Measurements from ENCODE around the gene CITED2. TPM values are rescaled to one million over a fixed set of nuclear protein-coding genes. Genes with fewer than 3 reads are reported as not detected.
"Not testable (repeated sequence)": the region's sequence is repeated elsewhere in the genome, so short reads cannot be mapped to it uniquely, and the experiment has no call there.

Gene CITED2
- 100 to 1,000 TPM in 1 of 2 donors, 10 to 100 TPM in 1; 85.4 to 132 TPM for total RNA-seq
- long read RNA-seq, donor 1, partial matches to known transcripts: 0 of 5 reads
- long read RNA-seq, donor 1, other reads (novel, unspliced or antisense): 2 of 5 reads
- long read RNA-seq, donor 2, partial matches to known transcripts: 0 of 13 reads
- long read RNA-seq, donor 2, other reads (novel, unspliced or antisense): 13 of 13 reads

DNA sequence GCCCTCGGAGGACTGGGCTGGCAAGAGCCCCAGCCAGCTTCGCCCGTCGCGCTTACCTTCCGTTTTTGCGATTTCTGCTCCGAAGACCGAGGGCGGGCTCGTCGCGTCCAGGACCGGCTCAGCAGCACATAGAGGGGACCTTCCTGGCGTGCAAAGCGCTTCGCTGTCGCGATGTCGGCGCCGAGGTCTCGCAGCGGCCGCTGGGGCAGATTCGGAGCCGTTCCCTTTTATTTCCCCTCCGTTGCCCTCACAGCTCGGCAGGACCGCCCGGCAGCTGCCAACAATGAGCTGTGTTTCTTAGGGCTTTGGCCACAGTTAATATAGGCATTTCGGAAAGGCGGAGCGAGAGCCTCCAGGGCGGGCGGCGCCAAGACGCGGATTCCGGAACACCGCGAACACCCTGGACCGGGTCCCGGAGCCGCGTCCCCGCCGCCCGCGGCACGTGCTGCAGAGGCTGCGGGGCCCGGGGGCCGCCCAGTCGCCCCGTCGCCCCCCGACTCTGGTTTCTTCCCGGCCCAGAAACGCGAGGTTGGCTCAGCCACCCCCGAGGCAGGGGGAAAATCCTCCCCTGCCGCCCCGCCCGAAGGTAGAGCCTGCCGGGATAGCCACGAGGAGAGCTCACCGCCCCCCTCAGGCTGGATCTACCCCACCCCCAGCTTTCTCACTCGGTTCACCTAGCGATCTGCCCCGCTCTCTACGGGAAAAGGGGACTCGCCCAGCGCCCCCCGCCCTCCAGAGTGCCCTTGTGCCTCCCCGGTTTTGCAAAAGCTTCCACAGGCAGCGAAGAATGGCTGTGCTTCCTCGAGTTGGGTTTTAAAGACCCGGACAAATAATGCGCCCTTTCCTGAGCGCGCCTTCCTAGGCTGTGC lies at the start of gene CITED2:
Gene CITED2, minus strand, starts transcription at position 292 of the 869 bp plus-strand sequence. CDS start 704 bp downstream, outside the sequence.
- intact Hi-C loops (cut with DNase I): loop anchor here (5.0 to 10.0 kb wide), 3 partner anchors 223 to 700 kb away; no protein-coding TSS in a partner anchor
- peak; percentile 97 for DNase-seq (ENCODE audit: low spot score)

- no peak for DNase-seq (ENCODE audit: low spot score)
- intact Hi-C loops (cut with DNase I): no loop called here
These were observed 48.7 kb upstream of the CITED2 start for GRCh38 chr6:139423037-139423703.

DNA sequence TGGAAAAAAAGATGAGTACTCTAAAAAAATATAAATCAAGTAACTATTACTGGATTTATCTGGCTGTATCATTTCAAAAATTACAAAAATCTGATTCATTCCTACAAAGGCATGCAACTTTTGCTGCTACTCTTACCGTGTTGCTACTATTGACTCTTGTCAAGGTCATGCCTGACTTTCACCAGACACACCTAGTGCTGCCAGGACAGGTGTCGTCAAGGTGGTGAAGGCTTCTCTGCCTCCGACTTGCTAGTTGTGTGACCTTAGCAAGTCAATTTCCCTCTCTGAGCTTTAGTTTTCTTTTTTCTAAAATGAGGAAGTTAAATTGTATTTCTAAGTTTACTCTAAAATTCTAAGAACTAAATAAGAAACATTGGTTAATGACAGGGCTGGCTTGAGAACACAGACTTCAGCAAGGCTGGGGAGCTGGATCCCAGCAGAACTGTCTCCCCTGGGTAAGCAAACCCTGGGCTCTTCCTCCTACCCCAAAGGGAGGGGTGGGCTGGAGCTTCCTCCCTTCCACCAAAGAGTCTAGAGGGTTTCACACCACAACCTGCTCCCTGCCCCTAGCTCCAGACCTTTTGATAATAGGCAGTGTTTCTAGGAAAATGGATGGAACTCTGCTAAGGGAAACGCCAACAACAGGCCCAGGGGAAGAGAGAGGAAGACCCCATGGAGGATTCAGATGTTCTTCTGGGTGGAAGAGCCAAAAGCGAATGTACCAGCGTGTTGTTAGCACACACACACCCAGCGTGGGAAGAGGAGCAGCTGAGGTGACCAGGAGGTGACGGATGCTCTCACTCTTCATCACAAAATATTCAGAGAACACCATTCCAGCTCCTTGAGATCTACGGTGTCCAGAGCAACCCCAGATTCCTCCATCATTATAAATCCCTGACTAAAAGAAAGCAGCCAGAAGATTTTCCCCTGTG lies 47.9 kb upstream of the CITED2 start:
- intact Hi-C loops (cut with DNase I): no loop called here

DNA sequence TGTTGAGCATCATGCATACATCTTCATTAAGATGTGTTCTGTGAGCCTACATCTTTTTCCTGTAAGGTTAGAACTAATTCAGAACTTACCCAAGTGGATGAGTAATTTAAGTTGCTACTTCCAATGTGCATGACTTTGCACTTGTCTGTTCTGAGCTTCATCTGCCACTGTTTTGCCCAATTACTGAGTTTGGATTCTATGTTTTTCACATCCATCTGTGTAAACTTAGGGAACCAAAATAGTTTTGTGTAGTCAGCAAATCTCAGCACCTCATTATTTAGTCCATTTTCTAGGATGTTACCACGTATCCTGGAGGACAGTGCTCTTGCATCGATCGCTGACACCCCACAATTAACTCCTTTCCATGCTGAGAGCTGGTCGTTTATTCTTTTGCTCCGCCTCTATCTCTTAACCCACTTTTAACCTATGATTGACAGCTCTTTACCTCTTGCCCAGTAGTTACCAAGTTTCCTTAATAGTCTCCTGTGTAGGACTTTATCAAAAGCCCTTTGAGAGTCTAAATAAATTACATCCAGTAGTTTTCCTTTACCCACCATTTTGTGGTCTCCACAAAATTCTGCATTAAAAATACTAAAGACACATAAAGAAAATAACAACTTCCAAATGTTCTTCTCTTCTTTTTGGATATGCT lies 44.2 kb upstream of the CITED2 start:
- intact Hi-C loops (cut with DNase I): no loop called here
- no peak for DNase-seq (ENCODE audit: low spot score)

More for the DNA sequence above, 47.9 kb upstream of the CITED2 start:
- DNase-seq (ENCODE audit: low spot score): no peak

- intact Hi-C loops (cut with DNase I): no loop called here
- DNase-seq (ENCODE audit: low spot score): no peak
These were observed 41.7 kb upstream of the CITED2 start for GRCh38 chr6:139416146-139416545.

GRCh38 chr6:139415365-139415764 lies 40.9 kb upstream of the CITED2 start:
- DNase-seq (ENCODE audit: low spot score): no peak
- intact Hi-C loops (cut with DNase I): no loop called here

GRCh38 chr6:139412103-139412502 lies 37.7 kb upstream of the CITED2 start:
- intact Hi-C loops (cut with DNase I); DNase-seq (ENCODE audit: low spot score): not testable (repeated sequence)

DNA sequence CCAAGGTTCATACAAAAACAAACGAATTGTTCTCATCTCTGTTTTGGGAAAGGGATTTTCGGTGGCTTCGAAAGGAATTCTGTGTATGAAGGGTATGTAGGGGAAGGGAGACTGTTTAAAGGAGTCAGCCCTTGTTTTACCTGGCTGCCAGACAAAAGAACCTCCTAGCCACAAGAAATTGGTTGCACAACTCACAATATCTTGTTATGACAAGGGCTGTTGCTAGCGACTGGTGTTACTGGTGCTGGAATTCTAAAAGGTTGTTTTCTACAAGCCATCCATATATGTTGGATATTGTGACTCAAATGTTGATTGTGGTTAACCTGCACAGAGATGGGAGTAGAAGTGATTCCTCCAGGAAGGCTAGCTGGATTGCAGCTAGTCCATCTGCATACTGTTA lies 34.6 kb upstream of the CITED2 start:
- DNase-seq (ENCODE audit: low spot score): no peak
- intact Hi-C loops (cut with DNase I): no loop called here

- DNase-seq (ENCODE audit: low spot score): no peak
- intact Hi-C loops (cut with DNase I): no loop called here
These were observed 33.3 kb upstream of the CITED2 start for GRCh38 chr6:139407718-139408222.

DNA sequence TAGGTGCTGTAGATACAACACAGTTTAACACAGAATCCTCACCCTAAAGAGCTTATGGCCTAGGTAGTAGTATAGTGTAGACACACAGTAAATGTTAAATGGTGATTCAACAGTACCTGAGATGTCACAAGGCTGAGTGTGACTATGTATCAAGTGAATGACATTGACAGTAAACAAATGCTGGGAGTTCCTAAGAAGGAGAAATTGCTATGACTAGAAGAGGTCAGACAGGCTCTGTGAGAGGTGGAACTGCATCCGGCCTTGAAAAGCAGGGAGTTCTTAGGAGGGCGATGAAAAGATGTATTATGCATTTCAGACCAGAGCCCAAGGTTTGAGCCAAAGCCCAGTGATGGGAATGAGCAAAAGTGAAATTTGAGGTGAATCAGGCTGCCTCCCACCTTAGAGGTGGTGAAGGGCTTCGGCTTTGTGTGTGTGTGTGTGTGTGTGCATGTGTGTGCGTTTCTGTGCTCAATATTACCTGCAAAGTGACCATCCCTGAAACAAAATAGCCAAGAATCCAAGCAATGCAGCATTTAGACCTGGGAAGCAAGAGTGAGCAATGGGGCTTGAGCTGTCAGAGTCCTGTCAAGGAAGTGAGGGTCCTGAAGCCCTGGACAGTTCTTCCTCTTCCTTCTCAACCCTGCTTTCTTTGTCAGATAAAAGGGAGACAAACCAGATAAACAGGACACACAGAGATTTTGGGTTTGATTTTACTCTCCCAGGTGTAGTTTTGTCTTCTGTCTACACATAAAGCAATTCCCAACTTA lies 32.3 kb upstream of the CITED2 start:
- DNase-seq (ENCODE audit: low spot score): no peak
- intact Hi-C loops (cut with DNase I): no loop called here

GRCh38 chr6:139402876-139403386 lies 28.5 kb upstream of the CITED2 start:
- no peak for DNase-seq (ENCODE audit: low spot score)

GRCh38 chr6:139398658-139399057 lies 24.2 kb upstream of the CITED2 start:
- DNase-seq (ENCODE audit: low spot score): no peak
- intact Hi-C loops (cut with DNase I): no loop called here

More at GRCh38 chr6:139402876-139403386, 28.5 kb upstream of the CITED2 start:
- intact Hi-C loops (cut with DNase I): no loop called here

GRCh38 chr6:139395891-139396301 lies 21.4 kb upstream of the CITED2 start:
- intact Hi-C loops (cut with DNase I): no loop called here
- DNase-seq (ENCODE audit: low spot score): no peak

- DNase-seq (ENCODE audit: low spot score): no peak
- intact Hi-C loops (cut with DNase I): no loop called here
These were observed 20.9 kb upstream of the CITED2 start for GRCh38 chr6:139395371-139395770.

DNA sequence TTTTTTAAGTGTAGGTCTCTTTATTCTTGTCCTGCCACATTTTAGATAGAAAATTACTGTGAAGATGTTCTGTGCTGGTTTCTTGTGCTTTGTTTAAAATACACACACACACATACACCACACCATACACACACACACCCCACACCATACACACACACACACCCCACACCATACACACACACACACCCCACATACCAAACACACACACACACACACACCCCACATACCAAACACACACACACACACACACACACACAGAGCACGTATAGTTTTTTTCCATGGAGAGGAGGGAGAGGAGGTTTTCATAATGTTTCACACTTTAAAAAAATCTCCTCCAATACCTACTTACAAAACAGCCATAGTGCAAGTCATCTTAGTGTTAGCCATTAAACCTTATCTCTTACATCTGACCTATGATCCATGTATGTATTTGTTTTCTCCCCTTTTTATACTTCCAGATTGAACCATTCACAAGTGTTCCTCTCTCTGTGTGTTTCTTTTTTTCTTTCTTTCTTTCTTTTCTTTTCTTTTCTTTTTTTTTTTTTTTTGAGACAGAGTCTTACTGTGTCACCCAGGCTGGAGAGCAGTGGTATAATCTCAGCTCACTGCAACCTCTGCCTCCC lies 19.7 kb upstream of the CITED2 start:
- intact Hi-C loops (cut with DNase I): no loop called here
- no peak for DNase-seq (ENCODE audit: low spot score)

- intact Hi-C loops (cut with DNase I): no loop called here
- no peak for DNase-seq (ENCODE audit: low spot score)
These were observed 18.3 kb upstream of the CITED2 start for GRCh38 chr6:139392794-139393193.

DNA sequence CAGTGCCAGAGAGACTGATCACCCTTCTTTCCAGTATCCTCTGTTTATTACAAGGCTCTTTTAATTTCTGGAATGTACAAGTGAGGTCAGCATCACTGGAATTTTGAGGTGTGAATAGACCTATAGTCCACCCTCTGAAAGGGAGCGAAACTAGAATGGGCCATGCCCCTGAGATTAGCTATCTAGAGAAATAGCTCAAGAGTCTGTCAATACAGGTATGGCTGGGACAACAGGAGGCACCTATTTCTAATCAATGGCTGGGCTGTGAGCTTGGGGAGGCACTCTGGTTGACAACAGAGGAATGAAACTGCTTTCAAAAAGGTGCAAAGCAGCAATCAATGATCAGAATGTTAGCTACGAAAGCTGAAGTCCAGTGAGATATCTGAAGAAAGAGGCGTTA lies 17.3 kb upstream of the CITED2 start:
- no peak for DNase-seq (ENCODE audit: low spot score)
- intact Hi-C loops (cut with DNase I): no loop called here

Measured in posterior vena cava (tissue), 2 donors.